WTC11 (cell line): ENCODE measurements around the gene KRT28.

Experiments used
- ELF4 ChIP-seq: sonication (generic); formaldehyde crosslinking; IDR thresholded peaks from 2 replicates; pipeline ENCODE4 v1.8.1; 2022; ENCODE audit warnings: low read depth, mild to moderate bottlenecking, moderate library complexity, missing genetic modification reagents
- JAZF1 ChIP-seq: fragments of 250-450 bp; sonication (Bioruptor Pico); IDR thresholded peaks from 2 replicates; pipeline ENCODE4 v1.9.0; 2021; ENCODE audit warnings: moderate library complexity, mild to moderate bottlenecking, inconsistent platforms
- TF ChIP-seq, protein P1 (sequence below): sonication (generic); formaldehyde crosslinking; IDR thresholded peaks from 2 replicates; pipeline ENCODE4 v1.8.1; 2022; ENCODE audit warnings: low read depth, missing genetic modification reagents, borderline replicate concordance
- TF ChIP-seq, protein P2 (sequence below): sonication (generic); formaldehyde crosslinking; IDR thresholded peaks from 2 replicates; pipeline ENCODE4 v1.8.0; 2022; ENCODE audit warnings: mild to moderate bottlenecking, missing genetic modification reagents
- TF ChIP-seq, protein P3 (sequence below): fragments of 200-600 bp; IDR thresholded peaks from 2 replicates; pipeline ENCODE4 v1.8.0; 2022; ENCODE audit warnings: antibody characterized with exemption

DNA sequence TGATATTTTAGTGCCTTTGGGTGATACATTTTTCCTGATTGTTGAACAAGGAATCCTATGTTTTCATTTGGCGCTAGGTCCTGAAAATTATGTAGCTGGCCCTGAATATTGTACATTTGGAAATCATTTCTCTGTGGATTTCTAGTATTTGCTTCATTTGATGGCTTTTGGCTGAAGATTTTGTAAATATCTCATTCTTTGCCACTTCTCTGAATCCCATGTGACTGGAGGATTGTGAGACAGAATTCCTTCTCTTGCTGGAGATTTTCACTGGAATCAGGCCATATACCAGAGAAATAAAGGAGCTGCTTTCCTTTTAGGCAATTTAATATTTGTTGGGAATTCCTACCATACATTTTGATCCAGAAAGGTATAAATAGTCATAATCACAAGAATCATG, 8.6 kb downstream of the KRT28 start:
- TF ChIP-seq, protein P1, sequence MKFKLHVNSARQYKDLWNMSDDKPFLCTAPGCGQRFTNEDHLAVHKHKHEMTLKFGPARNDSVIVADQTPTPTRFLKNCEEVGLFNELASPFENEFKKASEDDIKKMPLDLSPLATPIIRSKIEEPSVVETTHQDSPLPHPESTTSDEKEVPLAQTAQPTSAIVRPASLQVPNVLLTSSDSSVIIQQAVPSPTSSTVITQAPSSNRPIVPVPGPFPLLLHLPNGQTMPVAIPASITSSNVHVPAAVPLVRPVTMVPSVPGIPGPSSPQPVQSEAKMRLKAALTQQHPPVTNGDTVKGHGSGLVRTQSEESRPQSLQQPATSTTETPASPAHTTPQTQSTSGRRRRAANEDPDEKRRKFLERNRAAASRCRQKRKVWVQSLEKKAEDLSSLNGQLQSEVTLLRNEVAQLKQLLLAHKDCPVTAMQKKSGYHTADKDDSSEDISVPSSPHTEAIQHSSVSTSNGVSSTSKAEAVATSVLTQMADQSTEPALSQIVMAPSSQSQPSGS (CRISPR knock-in tag): no peak
- TF ChIP-seq, protein P2, sequence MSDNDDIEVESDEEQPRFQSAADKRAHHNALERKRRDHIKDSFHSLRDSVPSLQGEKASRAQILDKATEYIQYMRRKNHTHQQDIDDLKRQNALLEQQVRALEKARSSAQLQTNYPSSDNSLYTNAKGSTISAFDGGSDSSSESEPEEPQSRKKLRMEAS (CRISPR knock-in tag): no peak
- TF ChIP-seq ELF4 (CRISPR knock-in tag) (no peak), JAZF1 (CRISPR knock-in tag) (no peak)
- TF ChIP-seq, protein P3, sequence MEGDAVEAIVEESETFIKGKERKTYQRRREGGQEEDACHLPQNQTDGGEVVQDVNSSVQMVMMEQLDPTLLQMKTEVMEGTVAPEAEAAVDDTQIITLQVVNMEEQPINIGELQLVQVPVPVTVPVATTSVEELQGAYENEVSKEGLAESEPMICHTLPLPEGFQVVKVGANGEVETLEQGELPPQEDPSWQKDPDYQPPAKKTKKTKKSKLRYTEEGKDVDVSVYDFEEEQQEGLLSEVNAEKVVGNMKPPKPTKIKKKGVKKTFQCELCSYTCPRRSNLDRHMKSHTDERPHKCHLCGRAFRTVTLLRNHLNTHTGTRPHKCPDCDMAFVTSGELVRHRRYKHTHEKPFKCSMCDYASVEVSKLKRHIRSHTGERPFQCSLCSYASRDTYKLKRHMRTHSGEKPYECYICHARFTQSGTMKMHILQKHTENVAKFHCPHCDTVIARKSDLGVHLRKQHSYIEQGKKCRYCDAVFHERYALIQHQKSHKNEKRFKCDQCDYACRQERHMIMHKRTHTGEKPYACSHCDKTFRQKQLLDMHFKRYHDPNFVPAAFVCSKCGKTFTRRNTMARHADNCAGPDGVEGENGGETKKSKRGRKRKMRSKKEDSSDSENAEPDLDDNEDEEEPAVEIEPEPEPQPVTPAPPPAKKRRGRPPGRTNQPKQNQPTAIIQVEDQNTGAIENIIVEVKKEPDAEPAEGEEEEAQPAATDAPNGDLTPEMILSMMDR: no peak
